Common myeloid progenitor, CD34-positive (primary cell): ENCODE measurements around the gene MED1.

Experiments
- CTCF ChIA-PET: fragments of 350-600 bp; sonication (Branson Sonifier 250); formaldehyde crosslinking; loops from one replicate; lab custom pipeline; 2021; ENCODE audit warnings: antibody characterized with exemption; lab: Charles Lee
- POLR2A ChIA-PET: fragments of 350-600 bp; sonication (Branson Sonifier 250); formaldehyde crosslinking; loops from one replicate; lab custom pipeline; 2021; ENCODE audit warnings: antibody characterized with exemption; lab: Charles Lee
- DNase-seq, 3 donors: peaks; one replicate each; pipeline versions ENCODE4 v3.0.0 to v3.0.0-alpha.2; 2013
- H3K27ac ChIP-seq, 2 experiments: 1 replicate in 1 of 2; 2 replicates in 1 of 2; pipeline ENCODE4 v1.7.0; 2013; ENCODE audit warnings: inconsistent platforms in 2 of 2, low read length in 2 of 2, mild to moderate bottlenecking in 2 of 2, low read depth in 1 of 2, moderate library complexity in 1 of 2; ENCODE audit not compliant: severe bottlenecking in 2 of 2, insufficient read depth in 1 of 2, poor library complexity in 1 of 2
- H3K27me3 ChIP-seq, 5 experiments: replicated peaks in 2 of 5; 1 replicate in 3 of 5; 2 replicates in 2 of 5; pipeline versions ENCODE4 v1.6.1 to v1.7.0; 2013; ENCODE audit warnings: low read length in 4 of 5, mild to moderate bottlenecking in 2 of 5, moderate library complexity in 2 of 5, inconsistent platforms in 1 of 5; ENCODE audit not compliant: insufficient read depth in 5 of 5, control insufficient read depth in 4 of 5
- H3K36me3 ChIP-seq, 4 experiments: 1 replicate in 2 of 4; 2 replicates in 2 of 4; pipeline versions ENCODE4 v1.6.1 to v1.7.0; 2013; ENCODE audit warnings: low read length in 3 of 4, control low read depth in 1 of 4, mild to moderate bottlenecking in 1 of 4; ENCODE audit not compliant: control insufficient read depth in 4 of 4, insufficient read depth in 4 of 4
- H3K4me1 ChIP-seq, 4 experiments: 1 replicate in 3 of 4; 2 replicates in 1 of 4; pipeline versions ENCODE4 v1.6.1 to v1.7.1; 2013; ENCODE audit warnings: low read length in 3 of 4, mild to moderate bottlenecking in 3 of 4, control low read depth in 1 of 4, inconsistent platforms in 1 of 4, moderate library complexity in 1 of 4; ENCODE audit not compliant: control insufficient read depth in 4 of 4, insufficient read depth in 4 of 4; ENCODE audit errors: control extremely low read depth in 1 of 4
- H3K4me3 ChIP-seq, 7 experiments: 1 replicate in 4 of 7; 2 replicates in 3 of 7; pipeline versions ENCODE4 v1.5.1 to v1.7.0; 2013; ENCODE audit warnings: mild to moderate bottlenecking in 7 of 7, low read length in 6 of 7, moderate library complexity in 6 of 7, inconsistent platforms in 2 of 7, low read depth in 2 of 7, control low read depth in 1 of 7; ENCODE audit not compliant: insufficient read depth in 4 of 7, control insufficient read depth in 1 of 7; ENCODE audit errors: extremely low read depth in 1 of 7
- H3K9me3 ChIP-seq, 5 experiments: 1 replicate in 4 of 5; 2 replicates in 1 of 5; pipeline versions ENCODE4 v1.6.1 to v1.7.1; 2013; ENCODE audit warnings: low read length in 4 of 5, mild to moderate bottlenecking in 2 of 5, inconsistent platforms in 1 of 5, low read depth in 1 of 5, moderate library complexity in 1 of 5; ENCODE audit not compliant: control insufficient read depth in 4 of 5, insufficient read depth in 2 of 5; ENCODE audit errors: control extremely low read depth in 1 of 5
- WGBS: methylation state at CpG from one replicate; pipeline ENCODE4 v1.1.5; 2013; ENCODE audit not compliant: insufficient coverage; 5-methylcytosine and 5-hydroxymethylcytosine counted together

Gene MED1

DNA sequence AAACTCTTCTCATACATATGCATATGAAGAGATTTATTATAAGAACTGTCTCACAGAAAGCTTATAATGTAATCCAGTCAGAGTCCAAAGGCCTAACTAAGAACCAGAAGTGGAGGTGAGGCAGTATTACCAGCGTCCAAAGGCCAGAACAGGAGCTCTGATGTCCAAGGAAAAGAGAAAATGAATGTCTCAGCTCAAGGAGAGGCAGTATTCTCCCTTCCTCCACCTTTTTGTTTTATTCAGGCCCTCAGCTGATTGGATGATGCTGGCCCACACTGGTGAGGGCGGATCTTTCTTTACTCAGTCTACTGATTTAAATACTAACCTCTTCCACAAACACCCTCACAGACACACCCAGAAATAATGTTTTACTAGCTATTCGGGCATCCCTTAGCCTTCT, 93.1 kb downstream of the MED1 start:
- ChIA-PET POLR2A (interaction anchor here (0.7 kb wide), 1 partner anchor 9 kb away, joined by 3 read pairs; no protein-coding TSS in a partner anchor), CTCF (interaction anchor here (1.0 to 1.7 kb wide), 6 partner anchors 8 to 87 kb away, joined by 3 to 6 read pairs (median 4); no protein-coding TSS in a partner anchor)
- DNase-seq = no peak
- H3K27me3 ChIP-seq = no peaks in the 10 kb centered on the region
- no peaks in the 10 kb centered on the region for H3K4me1 ChIP-seq
- no peaks in the 10 kb centered on the region for H3K36me3 ChIP-seq
- H3K27ac ChIP-seq = no peak overlapping the region
- no peaks in the 10 kb centered on the region for H3K9me3 ChIP-seq
- WGBS = 96% methylated on average over 3 of the region's 3 CpGs
- no peak overlapping the region for H3K4me3 ChIP-seq

DNA sequence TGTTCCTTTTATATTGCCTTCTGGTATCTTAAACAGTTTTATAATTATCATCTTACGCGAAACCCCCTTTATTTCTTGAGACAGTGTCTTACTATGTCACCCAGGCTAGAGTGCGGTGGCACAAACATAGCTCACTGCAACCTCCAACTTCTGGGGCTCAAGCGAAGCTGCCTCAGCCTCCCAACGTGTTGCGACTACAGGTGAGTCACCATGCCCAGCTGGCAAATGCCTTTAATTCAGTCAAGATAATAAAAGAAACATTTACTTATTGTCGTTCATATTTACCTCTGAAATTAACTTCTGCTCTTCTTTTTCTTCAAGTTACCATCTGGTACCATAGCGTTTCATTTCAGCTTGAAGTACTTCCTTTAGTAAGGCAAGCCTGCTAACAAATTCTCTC, 93.6 kb downstream of the MED1 start:
- ChIA-PET POLR2A (no interaction called here), CTCF (interaction anchor here (0.6 to 1.7 kb wide), 7 partner anchors 7 to 87 kb away, joined by 3 to 6 read pairs (median 3); no protein-coding TSS in a partner anchor)
- Histone ChIP-seq H3K27me3 (no peaks in the 10 kb centered on the region), H3K4me1 (peaks cover 0 to 3% (median 0%) of the 10 kb centered on the region in 4 experiments), H3K36me3 (no peaks in the 10 kb centered on the region), H3K27ac (no peak overlapping the region), H3K4me3 (no peak overlapping the region), H3K9me3 (no peaks in the 10 kb centered on the region)
- no peak for DNase-seq
- WGBS = 97% methylated on average over 6 of the region's 8 CpGs
